ENCODE data around the gene ANKRD11.

GRCh38 chr16:89283449-89283848, 206.9 kb downstream of the ANKRD11 start:
- TF ChIP-seq CTCF (IDR thresholded peaks at IDR 0.05) (no peak), POLR2AphosphoS5 (IDR thresholded peaks at IDR 0.05; ENCODE audit: low read depth, low read length) (no peak), SIN3A (IDR thresholded peaks at IDR 0.05; ENCODE audit: borderline replicate concordance, insufficient read depth, low read depth, low read length) (no peak), REST (IDR thresholded peaks at IDR 0.05; ENCODE audit: insufficient read depth in 1 of 2, low read depth in 2 of 2, low read length in 1 of 2) (no peak)

Data from Panc1 (cell line).